HG02610 (cell line): Measurements from ENCODE around the gene COL6A3.

Source experiments
- ATAC-seq: cut with Tn5 transposase; IDR thresholded peaks from one replicate; pipeline ENCODE4 v1.9.1; 2021; ENCODE audit warnings: mild to moderate bottlenecking, moderate library complexity; ENCODE audit not compliant: unreplicated experiment

Gene COL6A3

GRCh38 chr2:237441605-237442274, 27.8 kb upstream of the COL6A3 start:
- no peak for ATAC-seq

GRCh38 chr2:237440819-237441281, 26.9 kb upstream of the COL6A3 start:
- ATAC-seq, result no peak

DNA sequence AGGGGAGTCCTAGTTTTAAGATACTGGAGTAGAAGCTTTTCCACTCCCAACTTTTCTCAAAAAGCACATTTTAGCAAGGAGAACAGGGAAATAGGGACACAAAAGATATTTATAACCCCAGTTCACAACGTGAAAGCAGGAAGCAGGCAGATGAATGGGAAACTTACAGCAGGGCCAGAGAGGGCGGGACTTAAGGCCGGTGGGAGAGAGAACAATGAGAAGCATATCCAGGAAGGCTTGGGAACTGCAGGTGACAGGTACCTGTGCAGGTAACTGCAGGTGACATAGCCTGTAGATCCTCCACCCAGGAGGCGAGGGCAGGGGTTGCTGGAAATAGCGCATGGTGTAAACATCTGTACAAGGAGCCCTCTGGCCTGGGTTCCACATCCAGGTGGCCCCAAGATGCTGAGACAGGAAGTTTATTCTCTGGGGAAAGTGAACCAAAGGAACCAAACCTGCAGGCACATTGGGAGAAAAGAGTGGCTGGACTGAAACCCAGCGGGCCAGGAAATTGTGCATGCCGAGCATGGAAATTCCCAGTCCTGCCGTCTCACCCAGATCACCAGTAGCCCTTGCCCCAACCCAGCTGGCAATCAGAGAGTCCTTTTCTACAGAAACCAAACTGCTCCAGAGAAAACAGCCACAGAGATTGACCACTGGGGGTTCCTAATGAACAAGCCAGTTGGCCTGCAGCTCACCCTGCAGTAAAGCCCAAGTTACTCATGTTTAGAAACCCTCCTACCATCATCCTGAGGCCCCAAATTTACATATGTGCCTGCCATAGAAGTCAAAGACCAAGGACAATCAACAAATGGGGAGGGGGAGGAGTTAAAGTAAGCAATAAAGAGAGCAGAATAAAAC, 24.3 kb upstream of the COL6A3 start:
- ATAC-seq, result no peak

DNA sequence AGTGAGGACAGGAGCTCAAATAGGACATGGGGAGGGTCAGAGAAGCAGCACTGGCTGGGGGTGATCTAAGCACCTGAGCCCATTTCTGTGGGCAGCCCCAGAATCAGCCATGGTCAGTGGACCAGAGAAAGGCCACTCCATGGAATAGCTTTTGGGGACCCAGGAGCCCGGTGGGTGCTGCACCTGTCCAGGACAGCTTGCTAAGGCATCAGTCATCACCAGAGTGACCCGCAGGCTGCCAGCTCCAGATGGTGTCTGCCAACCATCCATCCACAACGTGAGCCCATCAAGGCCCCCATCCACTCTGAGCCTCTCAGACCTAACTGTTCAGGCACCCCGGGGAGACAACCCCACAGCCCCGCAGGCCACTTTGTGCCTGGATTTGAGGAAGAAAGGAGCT, 23.6 kb upstream of the COL6A3 start:
- ATAC-seq, result no peak

DNA sequence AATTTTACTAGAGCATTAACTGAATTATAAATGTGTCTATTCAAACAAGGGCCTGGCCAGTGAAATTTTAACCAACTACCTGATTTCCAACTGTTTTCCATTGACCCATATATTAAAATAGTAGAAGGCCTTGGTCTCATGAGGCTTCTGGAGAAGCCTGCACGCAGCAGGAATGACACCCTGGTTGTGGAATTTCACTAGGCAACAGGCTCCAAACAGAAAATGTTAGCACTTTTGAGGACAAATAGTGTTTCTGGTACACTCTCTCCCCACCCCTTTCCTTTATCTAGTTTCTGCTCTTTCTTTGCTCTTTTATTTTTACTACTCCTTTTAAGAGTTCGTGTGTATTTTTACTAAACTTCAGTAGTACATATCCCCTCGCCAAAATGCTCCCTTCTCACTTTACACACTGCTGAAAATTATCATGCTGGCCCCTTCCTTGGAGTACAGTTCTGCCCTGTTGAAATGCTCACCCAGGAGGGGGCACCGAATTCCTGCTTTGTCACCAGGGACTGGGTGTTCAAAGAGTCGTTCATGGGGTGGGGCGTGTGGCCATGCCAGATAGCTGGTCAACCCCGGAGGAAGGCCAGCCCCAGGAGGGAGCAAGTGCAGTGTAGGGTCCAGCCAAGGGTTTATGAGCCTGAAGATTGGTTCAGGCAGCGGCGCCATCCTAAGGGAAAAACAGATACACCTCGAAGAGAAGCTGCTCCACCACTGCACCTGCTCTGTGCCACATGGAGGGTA, 22.1 kb upstream of the COL6A3 start:
- ATAC-seq, result no peak

GRCh38 chr2:237434866-237435311, 20.9 kb upstream of the COL6A3 start:
- no peak for ATAC-seq

DNA sequence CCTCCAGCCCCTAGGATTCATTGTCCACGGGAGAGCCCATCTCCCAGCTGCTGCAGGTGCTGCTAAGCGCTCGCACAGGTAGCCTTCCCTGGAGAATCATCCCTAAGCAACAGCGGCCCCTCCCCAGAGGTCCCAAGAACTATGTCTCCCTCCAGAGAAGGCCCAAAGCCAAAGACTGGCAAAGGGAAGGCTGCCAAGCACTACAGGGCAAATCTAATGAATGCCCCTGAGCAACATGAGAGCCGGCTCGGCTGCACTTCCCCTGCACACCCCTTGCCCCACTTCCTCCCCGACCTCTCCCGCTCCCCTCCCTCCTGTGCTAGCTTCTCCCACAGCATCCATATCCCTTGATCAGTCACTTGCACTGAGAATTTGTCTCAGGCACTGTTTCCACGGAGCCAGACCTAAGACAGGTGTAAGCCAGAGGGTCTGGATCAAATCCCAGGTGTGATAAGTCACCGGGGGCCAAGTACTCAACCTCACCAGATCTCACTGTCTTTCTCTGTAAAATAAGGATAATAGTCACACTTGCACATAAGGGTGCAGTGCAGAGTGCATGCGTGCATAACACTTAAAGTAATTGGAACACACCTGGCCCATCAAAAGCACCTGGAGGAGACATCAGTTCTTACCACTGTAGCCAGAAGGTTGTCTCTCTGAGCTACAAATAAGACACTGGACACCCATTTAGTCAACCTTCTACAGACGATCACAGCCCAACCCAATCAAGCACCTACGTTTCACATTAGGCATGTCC, 20.1 kb upstream of the COL6A3 start:
- no peak for ATAC-seq

- no peak for ATAC-seq
These were observed 18.6 kb upstream of the COL6A3 start for GRCh38 chr2:237432484-237433092.

DNA sequence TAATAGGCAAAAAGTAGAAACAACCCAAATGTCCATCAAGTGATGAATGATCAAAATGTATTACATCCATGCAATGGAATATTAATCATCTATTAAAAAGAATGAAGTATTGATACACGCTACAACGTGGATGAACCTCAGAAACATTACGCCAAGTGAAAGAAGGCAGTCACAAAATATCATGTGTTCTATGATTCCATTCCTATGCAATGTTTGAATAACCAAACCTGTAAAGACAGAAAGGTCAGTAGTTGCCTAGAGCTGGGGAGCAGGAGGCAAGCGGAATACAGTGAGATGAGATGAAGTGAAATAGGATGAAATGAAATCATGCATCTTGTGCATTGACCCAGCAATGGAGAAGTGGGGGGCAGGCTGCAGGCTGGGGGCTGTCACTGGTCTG, 17.9 kb upstream of the COL6A3 start:
- no peak for ATAC-seq

DNA sequence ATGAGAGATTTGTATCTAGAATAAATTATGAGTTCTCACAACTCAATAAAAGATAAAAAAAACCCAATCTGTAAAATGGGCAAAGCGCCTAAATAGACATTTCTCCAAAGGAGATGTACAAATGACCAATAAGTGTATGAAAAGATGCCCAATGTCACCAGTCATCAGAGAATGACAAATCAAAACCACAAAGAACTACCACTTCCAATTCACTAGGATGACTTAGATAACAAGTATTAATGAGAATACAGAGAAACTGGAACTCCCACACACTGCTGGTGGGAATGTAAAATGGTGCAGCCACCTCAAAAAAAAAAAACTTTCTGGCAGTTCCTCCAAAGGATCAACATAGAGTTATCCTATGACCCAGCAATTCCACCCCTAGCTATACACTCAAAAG, 17.4 kb upstream of the COL6A3 start:
- ATAC-seq, result no peak

GRCh38 chr2:237430861-237431260, 16.9 kb upstream of the COL6A3 start:
- no peak for ATAC-seq

DNA sequence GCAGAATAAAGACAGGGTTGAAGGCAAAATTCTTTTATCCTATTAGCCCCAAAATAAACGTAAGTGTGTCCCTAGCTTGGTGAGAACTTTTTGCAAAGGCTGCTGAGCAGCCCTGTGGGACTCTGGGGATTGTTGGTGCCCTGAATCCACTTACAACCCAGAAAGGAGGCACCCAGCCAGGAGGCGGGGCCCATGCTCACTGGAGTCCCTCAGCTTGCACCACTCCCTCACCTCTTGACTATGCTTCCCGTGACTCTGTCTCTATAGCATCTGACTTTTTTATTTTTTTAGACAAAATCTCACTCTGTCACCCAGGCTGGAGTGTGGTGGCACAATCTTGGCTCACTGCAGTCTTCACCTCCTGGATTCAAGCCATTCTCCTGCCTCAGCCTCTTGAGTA, 15.8 kb upstream of the COL6A3 start:
- no peak for ATAC-seq

GRCh38 chr2:237427769-237428506, 14.0 kb upstream of the COL6A3 start:
- ATAC-seq, result no peak

DNA sequence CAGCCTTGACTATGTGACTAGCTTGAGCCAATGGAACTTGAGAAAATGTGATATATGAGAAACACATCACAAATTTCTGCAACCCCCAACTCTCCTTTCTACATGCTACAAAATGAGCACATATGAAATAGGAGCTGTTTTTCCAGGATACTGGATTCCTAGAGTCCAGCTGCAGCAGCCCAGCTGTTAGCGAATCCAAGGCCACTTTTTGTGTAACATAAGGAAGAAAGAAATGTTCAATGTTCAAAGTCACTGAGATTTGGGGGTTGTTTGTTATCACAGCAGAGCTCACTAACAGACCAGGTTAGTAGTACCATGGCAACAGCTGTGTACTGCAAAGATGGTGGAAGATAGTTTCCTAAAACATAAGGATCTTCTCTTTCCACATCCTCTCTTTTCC, 12.6 kb upstream of the COL6A3 start:
- ATAC-seq, result no peak

GRCh38 chr2:237425320-237425719, 11.4 kb upstream of the COL6A3 start:
- ATAC-seq, result no peak

- no peak for ATAC-seq
These were observed 10.6 kb upstream of the COL6A3 start for GRCh38 chr2:237424544-237424943.

DNA sequence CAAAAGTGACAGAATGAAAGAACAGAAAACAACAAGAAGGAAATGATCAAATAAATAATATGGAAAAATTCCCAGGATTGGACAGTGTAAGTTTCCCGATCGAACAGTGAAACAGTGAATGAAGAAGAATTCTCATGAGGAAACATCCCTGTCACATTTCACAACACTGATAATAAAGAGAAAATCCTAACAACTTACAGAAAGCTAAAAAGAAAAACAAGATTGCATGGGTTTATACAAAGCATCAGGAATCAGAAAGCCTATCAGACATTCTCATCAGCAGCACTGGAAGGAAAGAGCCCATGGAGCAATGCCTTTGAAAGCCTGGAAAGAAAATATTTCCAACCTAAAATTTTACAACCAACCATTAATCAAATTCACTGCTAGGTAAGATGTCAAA, 9.9 kb upstream of the COL6A3 start:
- no peak for ATAC-seq

GRCh38 chr2:237422309-237422708, 8.3 kb upstream of the COL6A3 start:
- no peak for ATAC-seq

DNA sequence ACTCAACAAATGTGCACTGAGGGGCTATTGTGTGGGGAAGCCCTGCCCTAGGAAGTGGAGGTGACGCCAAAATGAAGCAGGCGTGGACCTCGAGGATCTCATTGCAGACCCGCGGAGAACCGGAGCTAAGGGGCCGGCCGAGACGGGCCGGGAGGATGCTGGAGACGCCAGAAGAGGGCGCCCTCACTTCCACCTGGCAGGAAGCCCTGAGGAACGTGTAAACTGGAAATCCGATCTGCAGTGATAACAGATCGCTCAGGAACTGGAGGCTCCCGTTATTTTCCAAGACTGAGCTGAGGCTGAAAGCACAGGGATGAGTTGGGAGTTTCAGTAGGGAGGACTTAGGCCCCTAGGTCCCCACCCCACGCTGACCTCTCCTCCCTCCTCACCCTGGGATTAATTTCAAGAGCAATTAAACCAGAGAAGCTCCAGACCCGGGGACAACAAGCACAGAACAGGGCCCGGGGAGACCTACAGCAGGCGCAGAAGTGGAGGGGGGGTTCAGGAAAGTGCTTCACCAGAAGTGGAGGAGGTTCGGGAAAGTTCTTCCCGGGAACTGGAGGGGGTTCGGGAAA, 7.7 kb upstream of the COL6A3 start:
- no peak for ATAC-seq
